Measurements from ENCODE around the gene ADORA1.
A peak's percentile ranks its signal among the peaks of the same experiment; 100 is the strongest.

Gene ADORA1

DNA sequence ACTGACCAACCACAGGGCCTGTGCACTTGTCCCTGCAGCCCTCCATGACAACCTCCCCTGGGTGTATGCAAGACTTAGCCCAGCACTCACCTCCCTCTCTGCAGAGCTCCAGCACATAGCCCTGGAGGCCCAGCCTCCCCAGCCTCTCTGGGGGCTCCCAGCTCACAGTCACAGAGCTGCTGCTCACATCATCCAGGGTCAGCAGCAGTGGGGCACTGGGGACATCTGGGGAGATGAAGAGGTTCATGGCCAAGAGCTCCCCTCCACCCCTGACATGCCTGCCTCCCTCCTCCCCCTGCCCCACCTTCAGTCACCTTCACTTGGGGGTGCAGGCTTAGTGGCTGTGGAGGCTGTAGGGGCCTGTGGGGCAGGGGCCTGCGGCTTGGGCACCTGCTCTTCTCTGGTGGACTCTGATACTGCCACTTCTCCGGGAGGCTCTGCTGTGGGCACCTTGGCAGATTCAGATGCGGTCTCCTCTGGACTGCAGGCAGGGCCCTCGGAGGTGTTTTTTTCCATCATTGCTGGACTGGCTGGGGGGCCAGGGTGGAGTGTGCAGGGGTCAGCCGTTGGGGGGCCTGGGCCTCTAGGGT is 47.8 kb downstream of the ADORA1 start, which contains the start of gene MYBPH:
TSS of gene MYBPH (minus strand) at position 590 of the 590 bp plus-strand sequence. CDS start at position 519, 71 bp downstream.
- no peak for DNase-seq

DNA sequence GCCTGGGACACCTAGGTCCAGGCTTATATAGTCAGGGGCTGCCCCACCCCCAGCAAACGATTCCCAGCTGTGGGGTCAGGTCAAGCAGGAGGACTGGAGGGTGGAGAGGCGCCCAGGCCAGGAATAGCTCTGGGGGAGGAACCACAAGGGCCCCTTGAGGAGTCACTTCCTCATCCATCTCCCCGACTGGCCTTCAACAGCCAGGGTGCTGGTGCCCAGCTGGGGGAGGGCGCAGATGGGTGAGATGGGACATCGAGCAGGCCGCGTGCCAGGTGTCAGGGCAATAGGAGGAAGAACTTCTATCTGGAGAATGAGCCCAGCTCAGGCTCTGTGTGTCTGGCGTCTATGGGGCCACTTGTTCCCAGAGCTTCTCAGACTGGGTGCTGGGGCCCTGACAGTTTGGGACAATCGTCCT is 48.3 kb downstream of the ADORA1 start:
- DNase-seq, result peak in 1 of 2 experiments; percentile 5

DNA sequence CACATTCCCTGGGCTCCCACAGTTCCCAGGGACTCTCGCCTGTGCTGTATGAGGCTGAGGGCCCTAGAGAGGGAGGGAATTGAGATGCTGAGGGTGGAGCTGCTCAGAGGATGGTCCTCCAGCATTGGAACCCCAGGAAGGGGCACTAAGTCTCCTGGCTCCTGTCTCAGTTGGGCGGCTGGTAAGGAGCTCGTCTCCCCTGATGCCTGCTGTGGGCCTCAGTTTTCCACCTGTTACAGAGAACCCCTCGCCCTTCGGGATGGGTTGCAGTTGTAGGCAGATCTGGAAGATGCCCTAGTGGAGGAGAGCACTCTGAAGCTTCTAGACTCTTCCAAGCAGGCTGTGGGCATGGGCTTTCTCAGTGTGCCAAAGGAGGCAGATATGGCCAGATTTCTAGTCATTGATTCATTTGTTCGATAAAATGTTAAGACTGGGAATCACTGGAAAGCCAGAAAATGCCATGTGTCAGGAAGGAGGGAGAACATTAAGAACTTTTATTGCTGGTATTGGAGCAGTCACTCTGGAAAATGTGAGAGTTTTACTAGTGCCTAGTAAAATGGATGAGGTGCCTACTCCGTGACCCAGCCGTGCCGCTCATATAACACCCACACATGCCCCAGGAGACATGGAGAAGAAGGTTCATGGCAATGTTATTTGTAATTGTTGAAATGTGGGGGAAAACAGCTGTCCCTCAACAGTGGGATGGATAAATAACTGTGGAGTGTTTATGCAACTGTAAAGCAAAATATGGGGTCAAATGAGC is 48.9 kb downstream of the ADORA1 start:
- DNase-seq, result no peak

DNA sequence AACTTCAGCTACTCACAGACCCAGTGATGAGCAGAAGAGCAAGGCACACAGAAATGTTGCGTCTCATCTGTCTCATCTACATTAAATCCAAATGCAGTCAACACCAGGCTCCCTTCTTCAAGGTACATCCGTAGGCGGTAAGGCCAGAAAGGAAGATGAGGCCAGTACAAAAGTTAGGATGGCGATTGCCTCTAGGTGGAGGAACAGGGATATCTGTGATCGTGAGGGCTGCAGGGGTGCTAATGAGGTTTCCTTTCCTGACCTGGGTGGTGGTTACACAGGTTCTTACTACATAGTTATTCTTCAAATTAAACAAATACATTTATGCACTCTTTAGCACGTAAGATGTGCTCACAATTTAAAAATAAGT is 49.5 kb downstream of the ADORA1 start:
- no peak for DNase-seq

DNA sequence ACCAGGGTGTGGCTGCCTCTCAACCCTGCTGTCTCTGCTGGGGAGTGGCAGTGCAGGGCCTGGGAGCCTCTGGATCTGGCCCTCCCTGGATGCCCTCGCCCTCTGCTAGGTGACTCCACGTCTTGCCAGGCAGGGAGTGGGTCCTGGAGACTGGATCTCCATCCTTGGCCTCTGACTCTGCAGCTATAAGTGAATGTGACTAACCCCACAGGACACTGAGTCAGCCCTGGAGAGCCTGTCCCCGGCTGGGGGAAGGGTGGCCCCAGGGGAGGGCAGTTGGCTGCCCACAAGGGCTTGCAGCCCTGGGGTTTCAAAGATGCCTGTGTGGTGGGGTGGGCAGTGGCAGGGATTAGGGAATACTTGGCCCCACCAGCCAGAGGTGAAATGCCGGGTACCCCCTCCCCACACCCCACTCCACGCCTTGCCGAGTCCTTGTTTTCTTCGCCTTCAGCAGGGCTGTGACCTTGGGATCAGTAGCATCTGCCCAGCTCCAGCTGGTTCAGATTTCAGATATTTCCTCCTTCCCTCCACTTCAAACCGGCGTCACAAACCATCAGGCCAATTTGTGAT is 50.0 kb downstream of the ADORA1 start:
- no peak for DNase-seq

DNA sequence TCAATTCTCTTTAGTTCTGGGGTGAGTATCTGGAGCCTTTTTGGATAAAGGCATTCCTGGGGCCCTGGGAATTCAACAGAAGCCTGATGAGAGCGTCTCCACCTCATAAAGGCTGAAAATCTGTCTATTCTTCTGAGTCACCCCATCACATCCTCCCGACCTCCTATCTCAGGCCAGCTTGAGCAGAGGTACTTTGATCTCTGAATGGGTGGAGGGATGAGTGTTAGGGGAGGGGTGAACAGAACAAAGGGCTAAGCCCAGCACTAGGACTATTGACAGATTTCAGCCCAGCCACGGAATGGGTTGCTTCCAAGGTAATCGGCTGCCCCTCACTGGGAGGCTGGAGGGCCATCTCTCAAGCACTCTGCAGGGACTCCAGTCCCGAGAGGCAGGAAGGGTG is 50.6 kb downstream of the ADORA1 start:
- DNase-seq, result no peak

DNA sequence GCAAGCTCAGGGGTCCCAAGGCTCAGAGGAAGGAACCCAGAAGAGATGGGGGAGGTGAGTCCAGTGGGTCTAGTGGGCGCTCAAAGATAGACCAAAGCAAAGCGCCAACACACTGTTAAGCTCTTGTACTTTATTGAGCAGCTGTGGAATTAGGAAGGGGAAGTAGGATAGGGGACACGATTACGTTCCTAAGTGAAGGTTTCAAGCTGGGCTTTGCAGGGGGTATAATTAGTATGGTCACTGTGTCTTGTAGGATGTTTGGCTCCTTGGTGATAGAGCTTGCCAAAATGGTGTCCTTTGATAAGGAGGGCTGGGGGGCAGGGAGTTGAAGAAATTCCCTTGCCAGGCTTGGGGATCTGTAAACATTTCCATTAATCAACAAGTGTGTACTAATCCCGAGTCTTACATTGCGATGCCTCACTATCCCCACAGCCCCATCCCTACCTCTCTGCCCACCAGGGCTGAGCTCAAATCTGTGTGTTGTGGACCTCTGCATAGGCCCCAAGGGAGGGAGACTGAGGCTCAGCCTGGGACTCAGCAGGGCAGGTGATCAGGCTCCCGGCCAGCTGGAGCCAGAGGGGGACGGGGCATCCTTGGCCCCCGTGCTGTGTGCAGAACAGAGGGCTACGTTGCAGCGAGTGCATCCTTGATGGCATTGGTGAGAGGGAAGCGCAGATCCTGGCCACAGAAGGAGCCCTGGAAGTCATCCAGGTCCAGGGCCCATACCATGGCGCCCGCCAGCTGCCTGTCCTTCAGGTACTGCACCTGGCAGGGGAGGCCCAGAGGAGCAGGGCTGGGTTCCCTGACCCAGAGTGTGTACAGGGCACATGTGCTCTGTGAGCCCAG is 51.5 kb downstream of the ADORA1 start:
- DNase-seq, result no peak

DNA sequence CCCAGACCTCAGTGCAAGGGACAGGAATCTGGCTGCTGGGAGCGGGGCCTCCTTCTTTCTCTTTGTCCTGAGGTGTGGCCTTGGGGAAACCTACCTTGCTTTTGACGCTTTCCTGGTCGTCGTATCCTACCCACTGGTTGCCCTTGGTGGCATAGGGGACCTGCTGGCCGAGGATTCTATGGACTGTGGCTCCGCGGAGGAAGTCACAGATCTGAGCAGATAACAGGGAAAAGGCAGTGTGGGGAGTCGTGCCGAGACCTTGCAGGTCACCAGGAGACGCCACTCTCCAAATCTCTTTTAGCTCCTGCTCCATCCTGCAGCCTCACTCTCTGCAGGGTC is 52.1 kb downstream of the ADORA1 start:
- DNase-seq, result no peak

DNA sequence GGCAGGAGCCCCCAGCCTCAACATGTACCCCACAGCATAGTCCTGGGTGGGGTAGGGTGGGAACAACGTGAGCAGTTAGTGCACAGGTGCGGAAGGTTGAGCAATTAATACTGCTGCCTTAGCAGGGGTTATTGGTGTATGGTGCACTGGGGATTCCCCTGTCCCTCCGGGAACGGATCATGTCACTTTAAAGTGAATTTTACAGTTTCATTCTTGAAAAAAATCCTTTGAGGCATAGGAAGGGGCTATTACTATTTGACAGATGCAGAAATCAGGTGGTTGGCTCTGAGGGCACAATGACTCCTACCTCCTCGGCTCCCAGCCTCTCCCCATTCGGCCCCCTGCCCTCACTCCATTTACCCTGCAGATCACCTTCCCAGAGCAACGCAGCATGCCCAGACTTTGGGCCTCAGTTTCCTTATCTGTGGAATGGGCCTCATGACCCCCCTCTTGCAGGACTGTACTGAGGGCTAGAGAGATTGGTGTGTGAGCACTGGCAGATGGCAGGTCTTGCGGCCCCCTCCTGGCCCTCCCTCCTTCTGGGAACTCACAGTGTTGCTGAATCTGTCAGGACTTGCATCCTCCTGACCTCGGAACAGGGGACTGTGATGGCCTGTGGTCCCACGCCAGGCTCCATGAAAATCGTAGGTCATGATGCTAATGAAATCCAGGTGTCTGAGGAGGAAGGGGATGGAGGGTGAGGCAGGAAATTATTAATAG is 53.2 kb downstream of the ADORA1 start:
- DNase-seq, result no peak

DNA sequence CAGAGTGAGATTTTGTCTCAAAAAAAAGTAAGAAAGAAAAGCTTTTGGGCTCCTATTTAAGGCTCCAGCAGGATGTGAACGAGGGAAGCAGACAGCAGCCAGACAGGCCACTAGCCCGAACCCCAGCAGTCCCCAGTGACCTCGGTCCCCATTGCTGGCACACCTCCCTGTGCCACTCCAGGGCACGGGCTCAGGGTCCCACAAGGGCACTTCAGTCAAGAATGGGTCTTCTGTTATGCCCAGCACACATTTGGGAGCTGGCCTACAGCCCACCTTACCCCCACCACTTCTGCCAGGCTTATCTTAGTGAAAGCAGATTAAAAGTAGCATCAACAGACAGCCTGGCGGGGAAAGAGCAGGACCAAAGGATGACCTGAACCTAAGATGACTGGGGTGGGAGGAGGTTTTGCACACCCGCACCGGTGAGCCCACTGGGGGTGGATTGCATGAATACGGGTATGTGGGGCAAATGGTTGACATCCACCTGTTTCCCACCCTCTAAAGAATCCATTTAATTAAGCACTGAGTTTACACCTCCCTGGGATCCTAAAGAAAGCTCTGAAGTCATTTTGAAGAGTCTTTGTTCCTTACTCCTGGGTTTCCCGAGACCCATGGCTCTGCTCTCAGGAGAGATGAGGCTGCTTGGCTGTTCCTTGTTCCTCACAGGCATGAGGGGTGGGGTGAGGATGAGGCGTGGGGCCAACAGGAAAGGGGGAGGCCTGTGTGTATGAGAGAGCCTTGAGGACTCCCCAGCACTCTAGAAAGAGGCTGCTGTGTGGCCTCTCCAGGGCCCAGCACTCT is 54.3 kb downstream of the ADORA1 start:
- no peak for DNase-seq

DNA sequence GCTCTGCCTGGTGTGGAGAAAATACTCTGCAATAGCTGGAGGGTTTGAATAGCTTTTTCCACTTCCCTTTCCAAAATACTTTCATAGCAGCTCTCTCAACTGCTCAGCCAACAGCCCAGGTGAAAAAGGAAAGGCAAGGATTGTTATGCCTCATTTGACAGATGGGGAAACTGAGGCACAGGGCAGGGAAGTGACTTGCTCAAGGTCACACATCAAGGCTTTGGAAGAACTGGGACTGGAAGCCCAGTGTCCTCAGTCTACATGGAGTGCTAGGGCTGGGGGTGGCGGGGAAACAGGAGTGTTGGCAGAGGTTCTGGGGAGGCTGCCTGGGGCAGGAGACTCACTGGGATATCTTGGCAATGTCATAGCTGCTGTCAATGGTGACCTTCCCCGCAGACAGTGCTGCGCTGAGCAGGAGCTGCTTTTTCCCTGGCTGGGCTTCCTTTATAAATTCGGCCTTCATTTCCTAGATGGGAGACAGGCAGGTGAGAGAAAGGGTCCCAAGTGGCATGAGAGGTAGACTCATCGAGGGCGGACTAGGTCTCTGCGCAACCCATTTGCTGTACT is 54.9 kb downstream of the ADORA1 start:
- DNase-seq, result no peak

DNA sequence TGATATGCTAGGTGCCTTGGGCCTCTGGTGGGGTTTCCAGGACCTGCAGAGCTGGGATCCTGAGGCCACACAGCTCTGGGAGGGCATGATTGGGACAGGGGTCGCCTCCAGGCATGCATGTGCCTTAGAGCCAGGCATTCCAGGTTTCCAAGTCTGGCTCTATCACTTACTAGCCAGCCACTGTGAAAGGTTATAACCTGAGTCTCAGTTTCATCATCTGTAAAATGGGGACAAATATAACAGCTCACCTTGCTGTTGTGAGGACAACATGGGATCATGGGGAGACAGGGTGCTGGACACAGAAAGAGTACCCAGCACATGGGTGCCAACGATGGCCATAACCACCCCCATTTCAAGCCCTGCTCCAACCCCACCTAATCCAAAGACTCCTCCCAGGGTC is 56.3 kb downstream of the ADORA1 start:
- DNase-seq, result no peak

DNA sequence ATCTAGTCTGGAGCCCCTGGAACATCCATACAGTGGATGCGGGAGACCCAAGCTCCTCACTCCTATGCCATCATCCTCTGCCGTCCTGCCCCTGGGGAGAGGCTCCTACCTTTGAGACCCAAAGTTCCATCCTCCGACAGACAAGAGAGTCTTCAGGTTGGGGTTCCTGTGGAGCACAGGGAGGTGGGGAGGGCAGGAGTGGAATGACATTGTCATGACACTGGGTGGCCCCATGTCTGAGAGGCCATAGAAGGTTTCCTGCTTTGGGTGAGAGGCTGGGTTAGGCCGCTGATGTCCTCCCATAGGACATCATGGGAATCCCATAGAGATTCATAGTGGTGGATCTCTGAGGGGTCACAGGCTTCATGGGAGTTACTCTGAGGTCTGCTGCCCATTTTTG is 56.9 kb downstream of the ADORA1 start:
- no peak for DNase-seq

DNA sequence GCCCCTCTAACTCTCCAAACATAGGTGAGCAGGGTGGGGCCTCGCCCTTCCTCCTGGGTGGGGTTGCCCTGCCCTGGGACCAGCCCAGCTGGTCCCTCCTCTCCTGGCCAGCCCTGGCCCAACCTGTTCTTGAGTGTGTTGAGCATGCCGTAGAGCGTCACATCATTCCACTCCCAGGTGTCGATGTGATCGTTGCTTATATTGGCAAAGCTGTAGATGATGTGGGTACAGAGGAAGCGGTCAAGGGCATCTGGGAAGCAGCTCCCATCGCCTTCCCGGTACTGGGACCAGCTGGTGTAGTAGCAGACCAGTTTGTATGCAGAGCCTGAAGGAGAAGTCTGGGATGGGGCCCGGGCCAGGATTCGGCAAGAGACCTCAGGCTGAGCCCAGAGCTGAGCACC is 57.5 kb downstream of the ADORA1 start:
- DNase-seq, result no peak

DNA sequence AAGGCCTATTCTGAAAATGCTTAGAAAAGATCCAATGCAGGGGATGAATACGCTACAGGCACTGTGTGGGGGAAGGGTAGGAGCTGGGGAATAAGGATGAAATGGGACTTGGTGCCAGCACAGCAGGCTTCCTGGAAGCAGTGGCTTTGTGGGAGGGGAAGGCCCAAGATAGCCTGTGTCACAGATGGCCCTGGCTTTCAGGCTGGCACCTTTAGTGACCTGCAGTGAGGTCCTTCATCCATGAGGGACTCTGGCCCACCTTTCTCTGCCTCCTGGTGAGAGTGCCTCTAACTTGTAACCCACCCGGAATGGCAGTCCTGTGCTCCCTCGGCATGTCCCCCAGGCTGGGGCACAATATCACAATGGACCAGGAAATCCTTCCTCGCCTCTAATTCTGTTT is 58.1 kb downstream of the ADORA1 start:
- DNase-seq, result no peak

DNA sequence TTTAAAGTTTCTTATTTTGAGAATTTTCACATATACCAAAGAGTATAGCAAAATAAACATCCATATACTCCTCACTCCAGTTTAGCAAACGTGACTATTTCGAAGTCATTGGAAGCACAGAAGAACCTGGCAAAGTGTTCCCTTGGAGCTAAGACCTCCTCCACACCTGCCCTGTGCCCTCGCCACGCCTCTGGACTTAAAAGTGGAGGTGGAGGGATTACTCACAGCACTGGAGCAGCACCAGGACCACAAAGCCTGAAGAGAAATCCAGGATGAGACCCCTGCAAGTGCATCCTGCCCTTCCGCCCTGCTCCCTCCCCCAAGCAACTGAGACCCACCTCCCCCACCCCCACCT is 58.5 kb downstream of the ADORA1 start:
- no peak for DNase-seq

DNA sequence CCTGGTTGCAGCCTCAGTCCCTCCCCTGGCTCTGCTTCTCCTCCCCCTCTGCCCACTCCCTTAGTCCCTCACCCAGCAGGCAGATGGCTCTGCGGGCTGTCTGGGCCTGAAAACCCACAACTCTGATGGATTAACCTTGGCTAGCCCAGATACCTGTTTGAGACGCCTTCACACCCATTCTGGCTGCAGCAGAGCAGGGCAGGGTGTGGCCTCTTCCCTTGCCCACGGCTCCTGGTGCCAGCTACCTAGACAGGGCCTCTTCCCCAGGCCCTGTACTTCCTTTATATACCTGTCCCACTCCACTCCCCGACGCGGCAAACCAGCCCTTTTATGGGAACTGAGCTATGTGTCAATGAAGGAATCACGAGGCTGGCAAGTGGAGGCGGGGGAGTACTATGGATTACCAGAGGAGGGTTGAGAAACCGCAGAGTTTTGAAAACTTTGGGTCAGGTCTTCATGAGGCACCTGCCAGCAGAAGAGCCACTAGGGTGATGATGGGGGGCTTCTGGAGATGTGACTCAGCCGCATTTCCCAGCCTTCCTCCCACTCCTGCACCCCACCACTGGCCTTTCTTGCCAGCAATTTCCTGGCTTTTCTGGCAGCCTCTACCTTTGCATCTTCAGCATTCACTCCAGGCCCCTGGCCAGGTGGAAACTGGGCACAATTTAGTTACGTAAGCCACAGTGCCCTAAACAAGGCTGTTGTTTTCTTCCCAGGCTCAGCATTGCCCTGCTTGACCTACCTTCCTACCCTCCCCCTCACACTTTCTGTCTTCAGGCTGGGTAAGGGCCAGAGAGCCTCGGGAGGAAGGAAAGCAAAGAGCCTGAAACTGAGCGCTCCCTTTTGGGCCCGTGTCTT is 59.1 kb downstream of the ADORA1 start, which contains the start of gene CHI3L1:
TSS of gene CHI3L1 (minus strand) at position 259 of the 858 bp plus-strand sequence. CDS start at position 178, 81 bp downstream.
- DNase-seq, result peak; percentile 23 to 29

DNA sequence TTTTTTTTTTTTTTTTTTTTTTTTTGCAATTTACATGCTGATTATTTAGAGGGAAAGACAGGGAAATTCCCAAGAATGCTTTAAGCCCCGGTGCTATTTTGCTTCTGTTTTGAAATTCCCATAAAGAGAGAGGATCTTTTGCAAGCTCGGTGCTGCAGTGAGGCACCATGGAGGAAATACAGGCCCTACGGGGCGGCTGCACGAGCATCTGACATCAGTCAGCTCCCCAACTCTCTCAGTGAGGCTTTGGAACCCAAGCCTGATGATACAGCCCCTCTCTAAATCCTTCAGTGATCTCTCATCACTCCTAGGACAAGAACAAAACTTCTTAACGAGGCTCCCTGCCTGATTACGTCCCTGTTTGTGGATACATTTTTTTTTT is 59.8 kb downstream of the ADORA1 start:
- DNase-seq, result no peak

DNA sequence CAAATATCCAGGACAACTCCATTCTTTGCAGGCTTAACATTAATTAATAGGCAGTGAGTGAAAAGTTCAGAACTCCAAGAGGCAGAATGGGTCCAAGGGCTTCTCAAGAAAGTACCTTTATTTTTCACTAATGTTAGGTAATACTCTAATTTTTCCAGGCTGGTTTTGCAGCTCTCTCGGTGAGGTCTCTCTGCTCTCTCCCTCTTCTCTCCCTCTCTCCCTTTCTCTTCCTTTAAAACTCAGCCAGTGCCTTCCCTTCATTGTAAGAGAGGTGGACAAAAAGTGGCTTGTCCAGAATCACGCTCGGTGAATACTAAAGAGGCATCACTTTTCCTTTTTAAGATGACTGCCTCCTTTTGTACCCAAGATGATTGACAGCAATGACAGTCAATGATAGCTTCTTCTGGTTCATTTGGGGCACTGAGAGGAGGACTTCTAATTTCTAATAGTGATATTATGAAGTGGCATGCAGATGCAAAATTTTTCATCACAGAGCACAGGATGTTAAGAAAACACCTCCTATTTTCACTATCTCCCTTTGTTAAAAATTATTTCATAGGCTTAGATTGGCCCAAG is 60.3 kb downstream of the ADORA1 start:
- DNase-seq, result no peak

DNA sequence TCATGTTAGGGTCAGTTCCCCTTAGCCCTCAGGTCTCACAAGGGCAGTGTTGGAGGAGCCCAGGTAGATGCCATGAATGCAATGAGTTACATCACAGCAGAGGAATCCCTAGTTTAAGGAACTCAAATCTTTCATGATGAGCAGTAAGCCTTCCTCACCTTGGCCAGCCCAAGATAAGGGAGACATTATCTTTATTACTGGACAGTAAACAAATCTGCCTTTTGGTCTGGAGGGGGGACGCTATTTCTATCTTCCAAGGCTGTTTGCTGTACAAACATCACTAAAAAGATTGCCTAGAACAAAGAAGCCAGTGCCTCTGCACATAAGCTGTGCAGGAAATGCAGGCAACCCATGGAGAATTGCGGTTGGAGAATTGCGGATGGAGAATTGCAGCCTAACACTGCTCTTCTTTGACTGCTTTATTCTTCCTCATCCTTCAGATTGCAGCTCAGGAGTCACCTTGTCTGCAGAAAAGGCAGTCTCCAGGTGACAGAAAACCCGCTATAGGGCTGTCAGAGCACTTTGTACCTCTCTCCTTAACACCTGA is 61.2 kb downstream of the ADORA1 start:
- DNase-seq, result no peak
